ENCODE data around the gene FLACC1.

DNA sequence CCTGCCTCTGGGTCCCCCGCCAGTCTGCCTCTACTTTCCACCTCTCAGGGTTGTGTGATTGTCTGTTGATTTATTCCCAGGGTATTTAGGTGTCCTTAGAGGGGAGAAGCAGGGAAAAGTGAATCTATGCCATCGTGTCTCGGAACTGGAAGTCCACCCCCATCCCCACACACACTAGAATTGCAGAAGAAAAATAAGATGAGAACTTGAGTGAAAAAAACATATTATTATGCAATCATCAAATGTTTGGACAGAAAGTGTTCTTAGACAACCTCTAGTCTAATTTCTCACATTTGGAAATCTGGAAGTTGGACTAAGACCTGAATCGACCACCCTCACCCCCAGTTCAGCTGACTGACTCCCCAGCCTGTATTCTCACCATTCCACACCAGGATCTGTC lies 110.9 kb downstream of the FLACC1 start:
- TF ChIP-seq POLR2A (IDR thresholded peaks at IDR 0.05; ENCODE audit: low read depth, low read length) (no peak), POLR2AphosphoS5 (IDR thresholded peaks at IDR 0.05; ENCODE audit: low read depth, low read length) (no peak)
